Fibroblast of skin of scalp (primary cell): ENCODE measurements around the gene RDH13.
"Not testable (repeated sequence)": the region's sequence is repeated elsewhere in the genome, so short reads cannot be mapped to it uniquely, and the experiment has no call there.

Experiments used
- DNase-seq: peaks from one replicate; pipeline ENCODE4 v3.0.0-alpha.2; 2013

The RDH13 gene

GRCh38 chr19:55042688-55043087 lies 20.3 kb downstream of the RDH13 start:
- no peak for DNase-seq

DNA sequence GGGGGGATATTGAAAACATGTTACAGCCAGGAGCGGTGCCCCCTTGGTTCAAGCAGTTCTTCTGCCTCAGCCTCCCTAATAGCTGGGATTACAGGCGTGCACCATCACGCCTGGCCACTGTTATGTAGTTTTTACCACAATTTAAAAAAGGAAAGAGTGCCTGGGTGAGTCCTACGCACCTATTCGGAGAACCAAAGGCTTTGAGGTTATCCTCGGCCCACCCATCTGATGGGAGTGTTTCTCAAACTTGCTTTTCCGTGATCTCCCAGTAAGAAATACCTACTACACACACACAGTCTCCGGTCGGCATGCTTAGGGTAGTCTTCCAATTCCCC lies 20.6 kb downstream of the RDH13 start:
- no peak for DNase-seq

- no peak for DNase-seq
These were observed 21.2 kb downstream of the RDH13 start for GRCh38 chr19:55041627-55042343.

DNA sequence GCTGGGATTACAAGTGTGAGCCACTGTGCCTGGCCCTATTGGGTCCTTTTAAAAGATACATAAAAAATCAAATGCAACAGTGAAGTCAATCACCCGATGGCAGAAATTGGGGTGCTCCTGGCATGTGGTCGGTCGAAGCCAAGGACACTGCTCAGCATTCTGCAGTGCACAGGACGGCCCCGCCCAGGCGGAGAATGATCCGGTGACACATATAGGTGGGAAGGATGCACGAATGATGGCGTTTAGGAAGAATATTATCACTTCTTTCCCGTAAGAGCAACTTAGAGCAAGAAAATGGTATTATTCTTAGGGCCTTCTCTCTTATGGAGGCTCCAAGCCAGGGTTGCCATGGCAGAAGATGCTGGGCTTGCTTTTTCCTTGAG lies 21.7 kb downstream of the RDH13 start:
- DNase-seq: no peak

GRCh38 chr19:55040654-55041053 lies 22.3 kb downstream of the RDH13 start:
- DNase-seq: not testable (repeated sequence)

- DNase-seq: not testable (repeated sequence)
These were observed 25.3 kb downstream of the RDH13 start for GRCh38 chr19:55037603-55038002.

- no peak for DNase-seq
These were observed 26.9 kb downstream of the RDH13 start for GRCh38 chr19:55036058-55036457.

DNA sequence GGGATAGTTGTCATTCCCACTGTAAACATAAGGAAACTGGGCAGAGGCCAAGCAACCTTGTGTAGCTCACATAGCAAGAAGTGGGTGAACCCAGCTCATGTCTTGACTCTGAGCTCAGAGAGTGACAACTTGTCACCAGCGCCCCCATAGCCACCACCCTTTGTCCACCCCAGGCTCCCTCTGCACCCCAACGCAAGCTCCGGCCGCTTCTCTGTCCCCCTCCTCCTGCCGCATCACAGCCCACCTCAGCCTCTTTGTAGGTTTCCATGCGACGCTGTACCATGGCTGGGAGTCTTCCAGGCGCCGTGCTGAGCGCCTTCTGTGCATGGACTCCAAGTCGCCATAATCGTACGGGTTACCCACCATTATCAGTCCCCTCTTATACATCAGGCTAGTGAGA lies 28.2 kb downstream of the RDH13 start:
- no peak for DNase-seq

DNA sequence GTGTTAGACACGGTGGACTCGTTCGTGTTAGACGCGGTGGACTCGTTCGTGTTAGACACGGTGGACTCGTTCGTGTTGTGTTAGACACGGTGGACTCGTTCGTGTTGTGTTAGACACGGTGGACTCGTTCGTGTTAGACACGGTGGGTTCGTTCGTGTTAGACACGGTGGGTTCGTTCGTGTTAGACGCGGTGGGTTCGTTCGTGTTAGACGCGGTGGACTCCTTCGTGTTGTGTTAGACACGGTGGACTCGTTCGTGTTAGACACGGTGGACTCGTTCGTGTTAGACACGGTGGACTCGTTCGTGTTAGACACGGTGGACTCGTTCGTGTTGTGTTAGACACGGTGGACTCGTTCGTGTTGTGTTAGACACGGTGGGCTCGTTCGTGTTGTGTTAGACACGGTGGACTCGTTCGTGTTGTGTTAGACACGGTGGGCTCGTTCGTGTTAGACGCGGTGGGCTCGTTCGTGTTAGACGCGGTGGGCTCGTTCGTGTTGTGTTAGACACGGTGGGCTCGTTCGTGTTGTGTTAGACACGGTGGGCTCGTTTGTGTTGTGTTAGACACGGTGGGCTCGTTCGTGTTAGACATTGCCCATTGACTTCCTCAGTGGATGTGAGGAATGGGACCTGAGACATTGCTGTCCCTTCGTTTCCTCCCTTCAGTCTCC lies 29.8 kb downstream of the RDH13 start:
- DNase-seq: not testable (repeated sequence)

- DNase-seq: no peak
These were observed 30.7 kb downstream of the RDH13 start for GRCh38 chr19:55032170-55032800.

- DNase-seq: no peak
These were observed 31.8 kb downstream of the RDH13 start for GRCh38 chr19:55031178-55031577.

- DNase-seq: no peak
These were observed 34.2 kb downstream of the RDH13 start for GRCh38 chr19:55028757-55029156.

- DNase-seq: no peak
These were observed 35.2 kb downstream of the RDH13 start for GRCh38 chr19:55027472-55028337.

GRCh38 chr19:55027140-55027471 lies 35.8 kb downstream of the RDH13 start:
- DNase-seq: not testable (repeated sequence)

- no peak for DNase-seq
These were observed 38.8 kb downstream of the RDH13 start for GRCh38 chr19:55024111-55024510.

GRCh38 chr19:55020351-55020750 lies 42.6 kb downstream of the RDH13 start:
- DNase-seq: not testable (repeated sequence)

DNA sequence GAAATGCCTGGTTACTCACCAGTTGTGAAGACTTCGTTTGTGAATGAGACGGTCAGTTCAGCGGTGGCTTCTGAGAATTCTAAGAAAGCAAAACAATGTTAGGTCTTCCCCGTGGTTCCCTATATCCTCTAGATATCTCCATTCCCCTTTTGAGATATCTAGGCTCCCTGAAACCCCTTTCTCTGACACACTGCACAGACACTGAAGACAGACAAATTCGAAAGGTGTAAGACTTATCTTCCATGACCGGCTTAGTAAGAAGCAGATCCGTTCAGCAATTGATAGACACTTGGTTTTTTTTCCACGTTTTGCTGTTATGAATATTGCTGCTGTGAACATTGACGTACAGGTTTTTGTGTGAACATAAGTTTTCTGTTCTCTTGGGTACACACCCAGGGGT lies 44.3 kb downstream of the RDH13 start:
- DNase-seq: no peak

DNA sequence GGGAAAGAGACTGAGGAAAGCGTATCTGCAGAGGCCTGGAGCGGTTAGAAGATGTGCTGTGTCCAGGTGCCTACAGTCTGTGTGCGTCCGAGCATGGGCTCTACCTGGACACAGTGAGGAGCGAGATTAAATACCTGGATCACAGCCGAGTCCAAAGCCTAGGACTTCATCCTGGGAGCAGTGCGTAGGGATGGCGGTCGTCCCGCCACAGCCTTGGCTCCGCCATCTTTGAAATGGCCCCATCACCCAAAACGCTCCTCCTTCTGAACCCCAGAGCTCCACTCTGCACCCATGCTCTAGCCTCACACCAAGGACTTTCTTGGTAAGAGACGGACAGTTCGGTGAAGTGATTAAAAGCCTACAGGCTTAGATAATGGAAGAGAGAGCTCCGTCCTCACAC lies 44.7 kb downstream of the RDH13 start:
- DNase-seq: no peak

DNA sequence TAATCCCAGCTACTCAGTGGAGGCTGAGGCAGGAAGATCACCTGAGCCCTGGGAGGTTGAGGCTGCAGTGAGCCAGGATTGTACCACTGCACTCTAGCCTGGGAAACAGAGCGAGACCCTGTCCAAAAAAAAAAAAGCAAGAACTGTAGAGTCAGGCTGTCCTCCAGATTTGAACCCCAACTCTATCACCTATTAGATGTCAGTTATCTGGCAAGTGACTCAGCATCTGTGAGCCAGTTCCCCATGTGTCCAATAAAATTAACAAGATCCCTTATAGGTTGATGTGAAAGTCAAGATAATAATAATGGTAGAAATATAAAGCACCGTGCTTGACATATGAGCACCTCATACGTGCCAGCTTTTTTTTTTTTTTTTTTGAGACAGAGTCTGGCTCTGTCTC lies 46.9 kb downstream of the RDH13 start:
- no peak for DNase-seq

- DNase-seq: no peak
These were observed 47.8 kb downstream of the RDH13 start for GRCh38 chr19:55015126-55015525.

DNA sequence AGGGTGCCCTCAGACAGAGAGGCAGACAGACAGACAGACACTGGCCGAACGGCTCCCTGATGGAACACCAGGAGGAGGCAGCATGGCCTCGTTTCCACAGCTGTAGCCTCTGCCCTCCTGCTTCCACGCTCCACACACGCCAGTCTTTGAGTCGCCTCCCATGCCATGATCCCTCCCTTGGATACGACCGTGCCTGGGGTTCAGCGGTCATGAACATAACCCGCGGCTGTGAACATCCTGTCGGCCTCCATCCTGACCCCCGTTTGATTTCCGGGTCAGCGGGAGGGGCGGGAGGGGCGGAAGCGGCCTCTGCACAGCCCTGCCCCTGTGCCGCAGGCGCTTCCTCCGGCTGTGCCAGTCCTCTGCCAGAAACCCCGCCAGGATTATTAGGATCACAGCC lies 48.2 kb downstream of the RDH13 start:
- DNase-seq: no peak

- no peak for DNase-seq
These were observed 49.4 kb downstream of the RDH13 start for GRCh38 chr19:55013596-55013995.

- DNase-seq: no peak
These were observed 50.6 kb downstream of the RDH13 start for GRCh38 chr19:55012306-55012705.
